Heart left ventricle (tissue), 13 donors: ENCODE data around the gene MLPH.

Experiments used
- CTCF ChIP-seq, 12 donors: fragments of 200-600 bp; sonication (generic) in 4 of 12; IDR thresholded peaks; one replicate each; pipeline versions ENCODE4 v1.5.0 to v1.8.0; 2018 to 2022; ENCODE audit warnings: antibody characterized with exemption in 12 of 12, mild to moderate bottlenecking in 5 of 12
- POLR2A ChIP-seq, 2 donors: fragments of 450-650 bp; IDR thresholded peaks; one replicate each; pipeline ENCODE4 v1.6.1; 2017; ENCODE audit warnings: antibody characterized with exemption in 2 of 2, mild to moderate bottlenecking in 2 of 2, moderate library complexity in 2 of 2
- donor health status: ischemic (EF 13 %, LVEDD 7.1; RV severe dilation, severe dysfunction).
- donor health status: DM: no; HTN: yes; CAD: no.
- donor health status: DM: no; HTN: no; CAD: no.
- donor health status: ischemic (EF 25% LVEDD 6.9; RV normal size, moderate dysfunction).
- donor health status: ischemic (EF 25% LVEDD 5.7; RV mildly dilated, moderate dysfunction).
- donor health status: ischemic (EF 35%, LVEDD 5.7; RV mildly dilated, moderate dysfunction).
- donor health status: nonischemic (EF 11% LVEDD 7.7; RV severe dilation, severe dysfunction).
- donor health status: DM: yes; HTN: yes; CAD: no.
- donor health status: PGD.
- donor health status: ischemic (EF 29% LVEDD 5.4; RV normal size, mild dysfunction).
- donor health status: nonischemic (EF 23%, LVEDD 6.1; RV moderate dilation, normal function).

- TF ChIP-seq POLR2A (IDR thresholded peaks at IDR 0.05) = no peak
- TF ChIP-seq CTCF (IDR thresholded peaks at IDR 0.05) = no peak
These were observed 13.1 kb upstream of the MLPH start for GRCh38 chr2:237473878-237474441.
